GM19324 (cell line): Measurements from ENCODE around the gene RYR2.
"Not testable (repeated sequence)": the region's sequence is repeated elsewhere in the genome, so short reads cannot be mapped to it uniquely, and the experiment has no call there.

Source experiments
- ATAC-seq: cut with Tn5 transposase; IDR thresholded peaks from one replicate; pipeline ENCODE4 v1.9.1; 2021; ENCODE audit warnings: mild to moderate bottlenecking, moderate library complexity; ENCODE audit not compliant: unreplicated experiment, low FRiP score

The RYR2 gene

DNA sequence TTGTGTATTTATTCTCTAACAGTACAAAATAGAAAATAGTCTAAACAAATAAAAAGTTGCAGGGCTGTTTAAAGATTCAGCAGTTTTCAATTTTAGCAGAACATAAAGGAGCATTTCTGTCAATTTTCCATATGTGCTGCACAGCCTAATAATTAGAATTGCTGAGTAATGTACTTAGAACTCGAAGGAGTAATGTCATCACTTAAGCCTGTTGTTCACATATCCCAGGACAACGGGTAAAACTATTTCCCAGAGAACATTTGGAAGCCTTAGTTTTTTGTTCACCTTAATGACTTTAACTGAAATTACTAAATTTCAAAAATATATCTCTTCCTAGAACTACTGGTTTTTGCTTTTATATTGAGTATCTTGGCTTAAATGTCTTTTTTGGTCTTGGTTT lies 767.1 kb downstream of the RYR2 start:
- no peak for ATAC-seq

DNA sequence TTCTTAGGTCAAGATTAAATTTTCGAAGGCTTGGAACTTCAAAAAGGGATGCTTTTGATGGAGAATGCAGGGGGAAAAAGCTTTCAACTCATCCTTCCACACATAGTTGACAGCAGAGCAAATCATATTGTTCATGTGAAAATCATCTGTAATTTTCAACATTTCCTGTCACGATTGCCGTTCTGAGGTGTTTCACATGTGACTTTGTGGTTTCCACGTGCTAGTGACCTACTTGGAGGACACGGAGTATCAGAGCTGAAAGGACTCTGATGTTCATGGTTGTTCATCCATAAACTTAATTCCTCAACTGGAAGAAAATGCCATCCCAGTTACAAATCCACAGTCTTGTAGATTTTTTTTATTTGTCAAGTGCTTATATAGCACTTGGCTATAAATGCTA lies 769.6 kb downstream of the RYR2 start:
- ATAC-seq, result no peak

DNA sequence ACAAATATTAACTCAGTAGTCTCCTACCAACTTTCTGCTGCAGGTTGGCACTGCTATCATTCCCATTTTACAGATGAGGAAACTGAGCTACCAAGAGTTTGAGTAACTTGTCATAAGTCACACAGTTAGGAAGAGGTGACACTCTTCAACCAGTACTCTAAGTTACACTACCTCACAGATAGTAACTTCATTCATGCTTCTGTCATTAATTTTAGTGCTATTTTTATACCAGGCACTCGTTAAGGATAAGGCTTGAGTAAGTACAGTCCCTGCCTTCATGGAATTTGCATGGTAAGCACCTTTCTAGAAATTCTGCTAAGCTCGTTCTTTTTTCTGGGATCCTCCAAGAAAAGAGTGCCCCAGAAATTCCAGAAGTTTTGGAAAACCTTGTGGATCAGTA lies 770.1 kb downstream of the RYR2 start:
- ATAC-seq, result no peak

DNA sequence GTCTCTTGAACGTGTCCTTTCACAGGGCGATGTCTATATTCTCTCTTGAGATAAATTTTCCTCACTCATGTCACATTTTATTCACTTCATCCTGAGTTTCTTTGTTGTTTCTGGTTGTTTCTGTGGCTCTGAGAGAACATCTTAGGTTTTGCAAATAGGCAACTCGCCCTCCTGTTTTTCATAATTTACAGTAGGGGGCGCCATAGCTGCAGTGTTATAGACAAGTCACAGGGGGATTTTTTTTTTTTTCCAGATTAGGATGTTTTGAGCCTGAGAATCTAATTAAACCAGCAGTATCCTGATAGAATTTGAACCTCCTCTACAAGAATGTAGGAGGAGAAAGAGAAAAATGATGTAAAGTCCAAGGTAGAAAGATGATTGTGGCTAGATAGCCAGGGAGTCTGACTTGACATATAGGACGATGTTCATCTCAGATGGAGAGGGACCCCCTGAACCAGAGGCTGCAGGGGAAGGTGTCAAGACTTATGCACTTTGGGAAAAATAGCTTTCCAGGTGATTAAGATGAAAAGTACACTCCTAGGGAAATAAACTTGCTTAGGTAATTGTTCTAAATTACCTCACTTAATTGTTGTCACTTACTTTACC lies 772.4 kb downstream of the RYR2 start:
- ATAC-seq, result no peak

DNA sequence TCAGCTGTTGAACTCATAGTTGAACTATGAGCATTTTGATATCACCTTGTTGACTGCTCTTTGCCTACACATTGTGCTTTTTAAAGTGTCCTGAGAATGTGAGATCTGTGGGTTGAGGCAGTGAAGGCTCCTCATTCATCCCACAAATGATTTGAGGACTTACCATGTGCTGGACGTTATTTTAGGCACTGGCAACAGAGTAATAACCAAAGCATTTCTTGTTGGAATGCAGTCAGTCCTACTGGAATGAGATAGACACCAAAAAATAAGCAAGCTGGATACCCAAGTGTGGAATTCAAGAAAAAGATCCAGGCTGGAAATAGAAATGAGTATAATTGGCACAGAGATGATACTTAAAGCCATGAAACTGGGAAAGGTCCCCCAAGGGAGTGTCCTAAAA lies 775.3 kb downstream of the RYR2 start:
- ATAC-seq, result no peak

DNA sequence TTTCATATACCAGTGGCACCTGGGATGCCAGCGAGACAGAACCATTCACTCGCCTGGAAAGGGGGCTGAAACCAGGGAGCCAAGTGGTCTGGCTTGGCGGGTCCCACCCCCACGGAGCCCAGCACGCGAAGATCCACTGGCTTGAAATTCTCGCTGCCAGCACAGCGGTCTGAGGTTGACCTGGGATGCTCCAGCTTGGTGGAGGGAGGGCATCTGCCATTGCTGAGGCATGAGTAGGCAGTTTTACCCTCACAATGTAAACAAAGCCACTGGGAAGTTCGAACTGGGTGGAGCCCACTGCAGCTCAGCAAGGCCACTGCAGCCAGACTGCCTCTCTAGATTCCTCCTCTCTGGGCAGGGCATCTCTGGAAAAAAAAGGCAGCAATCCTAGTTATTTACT lies 778.6 kb downstream of the RYR2 start:
- not testable (repeated sequence) for ATAC-seq

DNA sequence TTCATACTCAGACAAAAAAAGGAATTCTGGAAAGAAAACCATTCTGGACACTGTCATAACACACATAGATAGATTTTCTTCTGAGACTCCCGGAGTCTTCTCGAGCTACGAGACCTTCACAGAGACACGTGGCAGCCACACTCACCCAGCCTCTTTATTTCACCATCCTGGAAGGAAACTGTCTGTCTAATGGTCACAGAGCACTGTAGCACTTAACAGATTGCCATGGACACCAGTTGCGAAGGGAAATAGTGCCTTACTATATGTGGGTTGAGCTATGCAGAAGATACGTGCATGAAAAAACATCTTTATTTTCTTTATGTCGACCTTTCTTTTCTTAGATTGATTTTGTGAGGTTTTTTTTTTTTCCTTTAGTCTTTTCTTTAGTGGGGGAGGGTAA lies 790.9 kb downstream of the RYR2 start:
- no peak for ATAC-seq

DNA sequence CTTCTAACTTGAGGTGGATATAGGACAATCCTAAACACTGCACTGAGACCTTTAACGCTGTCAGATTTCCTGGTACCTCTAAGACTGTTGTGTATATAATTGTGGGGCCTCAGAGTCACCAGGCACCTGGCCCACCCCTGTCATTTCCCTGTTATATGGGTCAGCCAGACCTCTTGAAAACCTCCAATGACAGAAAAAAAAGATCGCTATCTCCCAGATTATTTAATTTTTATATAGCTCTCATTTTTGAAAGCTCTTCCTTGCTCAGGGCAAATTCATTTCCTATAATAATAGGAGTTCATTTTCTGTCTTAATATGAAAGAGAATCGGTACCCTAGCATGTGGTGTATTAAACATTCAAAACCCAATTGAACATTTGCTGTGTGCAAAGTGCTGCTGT lies 792.1 kb downstream of the RYR2 start:
- ATAC-seq, result no peak

DNA sequence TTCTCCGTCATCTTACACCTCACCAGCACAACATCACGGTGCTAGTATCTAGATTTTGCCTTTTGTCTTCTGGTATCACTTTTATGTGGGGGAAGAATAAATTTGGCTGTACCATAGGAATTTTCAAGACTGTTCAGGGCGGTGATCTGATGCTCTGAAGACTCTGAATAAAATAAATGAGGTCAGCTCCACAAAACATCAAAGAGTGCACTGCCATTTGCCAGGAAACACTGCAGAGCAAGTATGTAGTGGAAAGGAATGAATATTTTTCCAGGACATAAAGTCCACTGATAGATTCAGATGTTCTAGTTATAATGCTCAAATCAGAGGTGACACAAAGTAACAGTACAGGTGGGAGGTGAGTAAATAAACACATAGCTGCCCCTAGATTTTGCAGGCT lies 792.5 kb downstream of the RYR2 start:
- no peak for ATAC-seq

DNA sequence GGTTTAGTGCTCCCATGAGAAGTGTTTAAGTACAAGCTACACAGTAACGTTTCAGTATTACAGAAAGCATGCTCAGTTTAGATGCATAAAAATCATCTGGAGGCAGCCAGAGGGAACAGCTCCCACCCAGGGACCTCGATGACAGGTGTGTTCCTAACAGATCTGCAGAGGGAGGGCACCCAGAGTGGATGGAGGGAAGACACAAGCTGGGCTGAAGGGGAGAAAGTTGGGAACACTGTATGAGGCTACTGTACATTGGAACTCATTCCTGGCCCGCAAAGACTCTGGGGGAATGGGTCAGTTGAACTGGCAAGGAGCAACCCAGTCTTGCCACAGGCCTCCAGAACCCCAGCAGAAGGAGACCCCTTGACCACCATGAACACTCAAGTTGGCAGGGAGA lies 796.3 kb downstream of the RYR2 start:
- ATAC-seq, result no peak

DNA sequence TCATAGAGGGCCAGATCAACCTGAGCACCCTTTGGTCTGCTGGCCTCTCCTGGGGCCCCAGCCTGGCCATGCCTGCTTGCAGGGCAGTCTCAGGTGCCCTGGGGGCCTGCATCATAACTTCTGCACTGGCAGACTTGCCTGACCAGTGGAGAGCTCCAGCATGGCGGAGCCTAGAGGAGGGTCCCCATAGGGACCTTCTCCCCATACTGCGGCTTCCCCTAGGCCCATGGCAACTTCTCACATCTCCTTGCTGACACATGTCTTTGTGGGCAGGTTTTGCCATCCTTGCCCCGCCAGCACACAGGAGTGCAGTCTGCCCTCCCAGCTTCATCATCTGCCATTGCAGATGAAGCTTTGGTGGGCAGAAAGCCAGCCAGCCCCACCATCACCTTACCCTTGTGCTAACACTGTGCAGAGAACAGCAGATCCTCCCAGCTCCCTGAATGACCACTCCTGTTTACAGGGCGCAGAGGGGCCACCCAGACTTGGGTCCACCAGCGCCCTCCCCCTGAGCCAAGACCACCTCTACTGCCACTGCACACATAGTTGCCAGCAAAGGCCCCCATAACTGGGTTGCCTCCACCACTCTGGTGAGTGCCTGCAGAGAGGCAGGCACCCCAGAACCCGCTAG lies 797.0 kb downstream of the RYR2 start:
- no peak for ATAC-seq

DNA sequence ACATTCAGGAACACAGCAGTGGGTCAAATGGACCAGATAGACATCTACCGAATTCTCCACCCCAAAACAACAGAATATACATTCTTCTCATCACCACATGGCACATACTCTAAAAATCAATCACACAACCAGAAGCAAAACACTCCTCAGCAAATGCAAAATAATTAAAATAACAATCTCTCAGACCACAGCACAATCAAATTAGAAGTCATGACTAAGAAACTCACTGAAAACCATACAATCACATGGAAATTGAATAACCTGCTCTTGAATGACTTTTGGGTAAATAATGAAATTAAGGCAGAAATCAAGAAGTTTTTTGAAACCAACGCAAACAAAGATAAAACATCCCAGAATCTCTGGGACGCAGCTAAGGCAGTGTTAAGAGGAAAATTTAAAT lies 799.5 kb downstream of the RYR2 start:
- no peak for ATAC-seq

DNA sequence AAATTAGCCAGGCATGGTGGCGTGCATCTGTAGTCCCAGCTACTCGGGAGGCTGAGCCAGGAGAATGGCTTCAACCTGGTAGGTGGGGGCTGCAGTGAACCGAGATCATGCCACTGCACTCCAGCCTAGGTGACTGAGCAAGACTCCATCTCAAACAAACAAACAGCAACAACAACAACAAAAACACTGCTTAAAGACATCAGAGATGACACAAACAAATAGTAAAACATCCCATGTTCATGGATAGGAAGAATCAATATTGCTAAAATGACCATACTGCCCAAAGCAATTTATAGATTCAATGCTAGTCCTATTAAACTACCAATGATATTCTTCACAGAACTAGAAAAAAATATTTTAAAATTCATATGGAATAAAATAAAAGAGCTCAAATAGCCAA lies 801.5 kb downstream of the RYR2 start:
- ATAC-seq, result not testable (repeated sequence)

DNA sequence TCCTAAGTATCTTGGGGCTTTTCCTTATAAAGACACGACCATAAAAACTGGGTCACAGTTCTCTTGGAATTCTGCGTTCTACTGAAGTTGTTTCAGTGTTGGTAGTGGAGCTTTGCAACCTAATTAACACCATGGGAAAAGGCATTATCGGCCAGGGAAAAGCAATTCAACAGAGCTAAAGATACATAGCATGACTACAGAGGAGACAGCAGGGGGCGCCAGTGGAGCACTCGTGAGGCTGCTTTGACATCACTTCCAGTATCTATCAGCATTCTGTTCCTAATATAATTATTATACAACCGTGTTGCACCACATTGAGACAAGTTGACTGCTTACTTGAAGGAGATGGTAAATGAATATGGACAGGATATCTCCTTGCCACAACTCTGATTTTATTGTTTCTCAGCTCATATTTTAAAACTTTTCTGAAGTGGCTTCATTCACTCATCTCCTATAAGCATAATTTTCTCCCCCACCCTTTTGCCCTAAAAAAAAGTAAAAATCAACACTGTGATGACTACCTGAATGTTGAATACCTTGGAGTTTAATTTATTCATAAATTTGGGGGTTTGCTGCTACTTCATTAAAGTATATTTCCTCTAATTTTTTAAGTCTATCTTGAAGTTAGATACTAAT lies 809.3 kb downstream of the RYR2 start:
- no peak for ATAC-seq

DNA sequence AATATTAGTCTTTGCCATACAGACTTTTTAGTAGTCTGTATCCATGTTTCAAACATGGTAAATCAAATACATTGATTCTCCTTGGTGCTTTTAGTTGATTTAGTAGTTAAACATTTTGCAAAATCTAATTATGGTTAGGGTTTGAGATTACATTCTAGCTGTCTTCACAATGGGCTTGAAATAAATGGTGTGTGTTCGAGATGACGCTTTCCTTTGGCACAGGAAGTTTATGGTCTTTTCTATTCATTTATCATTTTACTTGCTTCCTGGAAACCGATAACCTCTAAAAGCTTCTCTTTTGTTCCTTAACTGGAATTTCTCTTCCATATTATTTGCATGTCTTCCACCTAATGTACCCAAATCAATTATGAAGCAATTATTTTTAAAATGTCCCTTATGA lies 810.4 kb downstream of the RYR2 start:
- ATAC-seq, result no peak

DNA sequence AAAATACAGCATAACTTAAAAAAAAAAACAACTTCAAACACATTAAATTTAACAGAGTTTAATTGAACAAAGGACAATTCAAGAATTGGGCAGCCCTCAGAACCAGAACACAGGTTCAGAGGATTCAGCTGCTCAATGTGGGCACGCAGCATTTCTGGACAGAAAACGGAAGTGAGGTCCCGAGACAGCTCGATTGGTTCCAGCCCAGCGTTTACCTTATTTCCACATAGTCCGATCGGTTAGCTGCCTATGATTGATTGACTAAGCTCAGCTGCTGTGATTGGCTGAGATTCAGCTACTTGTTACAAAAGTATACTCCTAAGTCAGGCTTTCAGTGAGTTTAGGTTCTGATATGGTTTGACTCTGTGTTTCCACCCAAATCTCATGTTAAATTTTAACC lies 815.5 kb downstream of the RYR2 start:
- no peak for ATAC-seq

DNA sequence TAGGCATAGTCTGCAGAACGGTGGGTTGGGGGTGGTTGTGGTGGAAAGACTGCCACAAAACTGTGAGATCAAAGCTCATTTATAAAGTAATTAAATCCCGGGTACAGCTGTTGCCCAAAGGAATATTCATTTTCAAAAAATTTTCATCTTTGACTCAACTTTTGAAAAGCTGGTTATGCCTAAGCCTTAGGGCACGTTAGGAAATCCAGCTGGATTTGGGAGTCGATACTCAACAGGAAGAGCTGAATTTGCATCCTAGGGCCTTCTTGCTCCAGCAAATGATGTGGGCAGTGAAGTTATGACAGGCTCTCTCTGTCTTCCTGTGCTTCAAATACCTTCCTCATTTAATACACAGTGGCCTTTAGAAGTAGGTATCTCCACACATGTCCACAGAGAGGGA lies 817.0 kb downstream of the RYR2 start:
- no peak for ATAC-seq

DNA sequence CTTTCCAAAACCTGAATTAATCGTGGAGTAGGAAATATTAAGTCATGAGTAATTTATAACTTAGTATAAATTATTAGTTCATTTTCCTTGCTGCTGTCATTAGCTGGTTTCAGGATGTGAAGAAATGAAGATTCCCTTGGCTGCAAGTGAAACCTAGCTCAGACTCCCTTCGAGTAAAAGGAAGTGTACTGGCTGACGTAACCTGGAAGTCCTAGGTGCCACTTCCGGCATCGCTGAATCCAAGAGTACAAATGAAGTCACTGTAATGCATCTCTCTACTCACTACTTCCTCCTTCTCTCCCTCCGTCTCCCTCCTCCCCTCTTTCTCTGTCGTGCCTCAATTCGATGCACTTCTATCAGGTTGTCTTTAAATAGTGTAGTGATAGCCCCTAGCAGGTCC lies 820.0 kb downstream of the RYR2 start:
- no peak for ATAC-seq

DNA sequence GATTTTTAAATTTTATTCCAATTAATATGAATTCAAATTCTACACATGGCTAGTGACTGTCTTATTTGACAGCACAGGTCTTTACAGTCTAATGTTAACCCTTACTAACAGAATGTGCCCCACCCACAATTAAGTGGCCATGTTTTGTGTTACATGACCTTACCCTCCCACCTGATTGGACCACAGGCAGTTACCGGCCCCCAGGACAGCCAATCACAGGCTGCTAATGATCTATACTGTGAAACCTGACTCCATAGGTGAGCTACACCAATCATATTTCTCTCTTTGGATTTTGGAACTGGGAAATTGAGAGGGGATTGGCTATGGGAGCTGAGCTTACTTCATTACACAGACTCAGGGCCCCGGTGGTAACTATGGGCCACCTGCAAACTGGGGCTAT lies 821.2 kb downstream of the RYR2 start:
- ATAC-seq, result no peak

DNA sequence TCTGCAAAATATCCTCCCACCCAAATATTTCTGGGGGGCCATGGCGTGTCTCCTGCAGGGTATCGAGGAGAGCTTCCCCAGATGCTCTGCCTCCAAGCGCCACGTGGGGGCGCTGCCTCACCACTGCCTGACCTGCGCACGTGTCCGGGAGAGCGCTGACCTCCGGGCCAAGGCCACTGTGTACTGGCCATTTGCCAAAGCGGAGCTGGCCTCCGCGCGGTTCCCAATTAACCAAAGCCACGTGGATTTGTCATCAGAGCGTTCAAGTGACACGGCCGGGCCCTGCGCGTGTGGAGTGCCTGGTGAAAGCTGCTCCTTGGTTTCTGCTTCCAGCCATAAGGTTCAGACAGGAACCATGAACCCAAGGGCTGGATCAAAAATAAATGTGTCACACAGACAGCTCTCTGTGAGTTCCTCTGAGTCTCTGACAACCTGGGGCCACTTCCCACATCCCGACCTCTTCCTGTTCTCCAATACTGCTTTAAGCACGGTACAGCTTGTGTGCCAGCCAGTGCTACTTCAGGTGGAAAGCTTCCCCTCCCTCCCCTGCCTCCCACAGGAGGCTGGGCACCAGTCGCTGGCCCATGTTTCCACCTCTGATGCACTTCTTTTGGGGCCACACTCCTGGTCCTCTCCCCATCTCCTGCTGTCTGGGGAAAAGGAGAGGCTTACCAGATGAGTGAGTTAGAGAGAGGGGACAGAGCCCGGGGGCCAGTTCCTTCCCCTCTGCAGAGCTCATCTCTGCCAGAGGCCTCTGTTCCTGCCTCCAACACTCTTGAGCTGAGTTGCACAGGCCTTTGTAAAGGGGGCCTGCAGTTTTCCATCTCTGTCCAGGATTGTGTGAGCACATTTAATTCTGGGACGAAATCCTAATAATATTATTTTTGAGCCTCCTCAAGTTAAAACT lies 822.6 kb downstream of the RYR2 start:
- ATAC-seq, result no peak

DNA sequence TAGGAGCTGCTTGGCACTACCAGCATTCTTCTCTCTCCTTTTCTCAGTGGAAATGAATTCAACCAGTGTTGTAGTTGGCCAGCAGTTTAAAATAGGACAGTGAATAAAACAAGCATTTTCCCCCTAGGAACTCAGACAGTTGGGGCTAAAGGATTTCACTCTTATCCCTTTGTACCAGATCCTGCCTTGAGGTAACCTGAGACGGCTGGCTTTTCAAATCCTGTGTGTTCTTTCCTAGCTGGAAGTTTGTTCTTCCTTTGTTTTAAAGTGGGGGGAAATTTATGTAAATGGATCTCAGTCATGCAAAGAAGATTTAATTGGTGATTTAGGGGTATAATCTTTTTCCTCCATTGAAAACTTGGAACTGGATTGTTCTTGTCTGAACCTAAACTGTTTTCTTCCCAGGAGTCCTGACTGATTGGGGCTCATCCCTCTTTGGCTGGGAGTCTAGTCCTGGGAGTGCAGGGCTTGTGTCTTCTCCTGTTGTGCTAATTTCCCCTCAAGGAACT lies 825.5 kb downstream of the RYR2 start:
- ATAC-seq, result no peak
